T follicular helper cell (primary cell): ENCODE results near the gene PEX7.
"Not testable (repeated sequence)": the region's sequence is repeated elsewhere in the genome, so short reads cannot be mapped to it uniquely, and the experiment has no call there.

Experiments
- DNase-seq: peaks from one replicate; pipeline ENCODE4 v3.0.0-alpha.2; 2020; ENCODE audit warnings: low read depth

The PEX7 gene

DNA sequence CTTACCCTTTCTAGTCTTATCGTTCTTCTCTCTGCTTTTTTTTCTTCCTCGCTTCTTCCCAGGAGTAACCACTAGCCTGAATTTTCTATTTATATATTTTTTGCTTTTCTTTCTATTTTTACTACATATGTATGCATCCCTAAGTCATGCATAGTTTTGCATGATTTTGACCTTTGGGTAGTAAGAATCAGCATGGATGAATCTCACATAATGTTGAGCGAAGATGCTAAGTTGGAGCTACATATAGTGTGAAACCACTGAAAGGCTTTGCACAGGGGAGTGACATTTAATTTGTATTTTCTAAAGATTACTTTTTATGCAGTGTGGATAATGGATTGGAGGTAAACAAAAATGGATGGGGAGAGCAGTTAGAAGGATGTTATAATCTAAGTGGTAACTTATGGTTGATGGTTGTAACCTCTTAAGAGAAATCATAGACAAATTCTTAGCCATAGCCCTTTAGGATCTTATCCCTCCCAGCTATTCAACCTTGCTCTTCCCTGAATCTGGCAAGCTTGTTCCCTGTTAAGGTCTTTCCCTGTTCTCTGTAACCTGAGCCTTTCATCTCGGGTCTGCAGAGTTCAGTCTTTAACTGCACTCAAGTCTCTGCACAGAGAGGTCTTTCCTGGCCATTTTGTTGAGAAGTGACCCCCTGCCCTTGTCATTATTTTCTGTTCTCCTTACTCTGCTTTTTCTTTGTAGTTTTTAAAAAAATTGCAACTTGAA is 18.0 kb downstream of the PEX7 start:
- no peak for DNase-seq

DNA sequence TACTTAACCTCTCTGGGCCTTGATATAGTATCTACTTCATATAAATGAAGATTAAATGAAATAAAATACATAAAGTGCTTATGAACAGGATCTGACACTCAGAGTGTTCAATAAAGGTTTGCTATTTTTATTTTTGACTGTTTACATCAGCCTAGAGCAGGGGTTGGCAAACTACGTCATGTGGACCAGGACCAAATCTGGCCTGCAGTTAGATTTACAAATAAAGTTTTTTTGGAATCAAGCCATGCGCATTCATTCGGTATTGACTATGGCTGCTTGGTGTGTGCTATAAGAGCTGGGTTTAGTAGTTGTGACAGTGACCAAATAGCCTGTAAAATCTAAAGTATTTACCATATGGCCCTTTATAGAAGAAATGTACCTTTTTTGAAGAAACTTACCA is 20.8 kb downstream of the PEX7 start:
- no peak for DNase-seq

DNA sequence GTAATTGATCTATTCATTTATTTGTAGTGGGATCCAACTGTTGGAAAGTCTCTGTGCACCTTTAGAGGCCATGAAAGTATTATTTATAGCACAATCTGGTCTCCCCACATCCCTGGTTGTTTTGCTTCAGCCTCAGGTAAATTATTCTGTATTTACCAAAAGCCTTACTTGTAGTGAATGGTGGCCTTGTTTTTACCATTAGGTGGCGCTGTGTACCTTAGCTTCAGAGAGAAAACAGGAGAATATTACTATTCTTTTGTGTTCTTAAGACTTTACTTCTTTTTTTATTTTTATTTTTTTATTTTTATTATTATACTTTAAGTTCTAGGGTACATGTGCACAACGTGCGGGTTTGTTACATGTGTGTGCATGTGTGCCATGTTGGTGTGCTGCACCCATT is 23.7 kb downstream of the PEX7 start:
- no peak for DNase-seq

DNA sequence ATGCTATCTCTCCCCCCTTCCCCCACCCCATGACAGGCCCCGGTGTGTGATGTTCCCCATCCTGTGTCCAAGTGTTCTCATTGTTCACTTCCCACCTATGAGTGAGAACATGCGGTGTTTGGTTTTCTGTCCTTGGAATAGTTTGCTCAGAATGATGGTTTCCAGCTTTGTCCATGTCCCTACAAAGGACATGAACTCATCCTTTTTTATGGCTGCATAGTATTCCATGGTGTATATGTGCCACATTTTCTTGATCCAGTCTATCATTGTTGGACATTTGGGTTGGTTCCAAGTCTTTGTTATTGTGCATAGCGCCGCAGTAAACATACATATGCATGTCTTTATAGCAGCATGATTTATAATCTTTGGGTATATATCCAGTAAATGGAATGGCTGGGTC is 24.1 kb downstream of the PEX7 start:
- DNase-seq, result not testable (repeated sequence)

DNA sequence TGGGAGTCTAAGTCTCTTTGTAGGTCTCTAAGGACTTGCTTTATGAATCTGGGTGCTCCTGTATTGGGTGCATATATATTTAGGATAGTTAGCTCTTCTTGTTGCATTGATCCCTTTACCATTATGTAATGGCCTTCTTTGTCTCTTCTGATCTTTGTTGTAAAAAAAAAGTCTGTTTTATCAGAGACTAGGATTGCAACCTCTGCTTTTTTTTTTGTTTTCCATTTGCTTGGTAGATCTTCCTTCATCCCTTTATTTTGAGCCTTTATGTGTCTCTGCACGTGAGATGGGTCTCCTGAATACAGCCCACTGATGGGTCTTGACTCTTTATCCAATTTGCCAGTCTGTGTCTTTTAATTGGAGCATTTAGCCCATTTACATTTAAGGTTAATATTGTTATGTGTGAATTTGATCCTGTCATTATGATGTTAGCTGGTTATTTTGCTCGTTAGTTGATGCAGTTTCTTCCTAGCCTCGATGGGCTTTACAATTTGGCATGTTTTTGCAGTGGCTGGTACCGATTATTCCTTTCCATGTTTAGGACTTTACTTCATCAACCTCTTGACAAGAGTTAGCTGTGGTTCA is 27.7 kb downstream of the PEX7 start:
- DNase-seq, result not testable (repeated sequence)

DNA sequence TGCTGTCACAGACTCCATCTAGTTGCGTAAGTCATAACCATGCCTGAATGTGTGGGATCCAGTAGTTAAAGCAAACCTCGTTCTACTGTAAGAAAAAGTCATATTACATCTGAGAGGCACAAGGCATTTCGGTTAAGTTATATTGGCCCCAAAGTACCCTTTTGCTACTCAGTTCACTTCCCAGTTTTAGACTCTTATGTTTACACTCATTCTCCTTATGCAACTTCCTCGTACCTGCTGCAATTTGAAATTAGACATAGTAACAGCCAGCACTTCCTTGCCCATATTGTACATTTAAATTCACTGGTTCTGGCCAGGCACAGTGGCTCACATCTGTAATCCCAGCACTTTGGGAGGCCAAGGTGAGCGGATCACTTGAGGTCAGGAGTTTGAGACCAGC is 37.0 kb downstream of the PEX7 start:
- no peak for DNase-seq

DNA sequence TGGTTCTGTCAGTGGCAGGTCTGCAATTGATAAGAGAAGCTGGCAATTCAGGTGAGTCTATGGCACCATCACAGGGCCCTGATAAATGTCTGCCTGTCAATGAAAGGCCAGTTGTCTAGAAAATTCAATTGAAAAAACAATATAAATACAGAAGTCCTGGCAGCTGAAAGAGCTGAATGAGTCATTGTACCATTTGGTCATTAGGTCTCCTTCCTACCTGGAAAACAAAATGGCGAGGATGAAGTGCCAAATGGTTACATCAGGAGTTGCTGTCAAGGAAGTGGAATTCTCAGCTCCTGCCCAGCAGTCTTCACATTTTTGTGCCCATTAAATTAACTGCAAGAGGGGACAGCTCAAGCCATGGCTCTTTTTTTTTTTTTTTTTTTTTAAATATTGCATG is 37.7 kb downstream of the PEX7 start:
- no peak for DNase-seq

DNA sequence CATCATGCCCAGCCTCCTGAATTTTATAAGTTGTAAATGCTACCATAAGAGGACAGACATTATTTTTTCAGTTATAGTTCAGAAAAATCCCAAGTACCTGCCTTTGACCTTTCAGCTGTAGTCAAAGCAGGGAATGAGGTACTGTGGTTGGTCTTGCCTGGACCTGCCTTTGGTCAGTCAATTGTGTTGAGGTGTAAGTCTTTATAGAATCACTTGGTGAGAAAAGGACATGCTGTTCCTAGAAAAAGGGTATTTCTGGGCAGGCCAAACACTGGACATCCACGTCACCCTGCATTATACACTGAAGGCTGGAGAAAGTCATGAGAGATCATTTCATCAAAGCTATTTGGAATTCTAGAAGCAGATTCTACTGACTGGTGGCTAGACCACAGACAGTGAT is 40.3 kb downstream of the PEX7 start:
- no peak for DNase-seq

DNA sequence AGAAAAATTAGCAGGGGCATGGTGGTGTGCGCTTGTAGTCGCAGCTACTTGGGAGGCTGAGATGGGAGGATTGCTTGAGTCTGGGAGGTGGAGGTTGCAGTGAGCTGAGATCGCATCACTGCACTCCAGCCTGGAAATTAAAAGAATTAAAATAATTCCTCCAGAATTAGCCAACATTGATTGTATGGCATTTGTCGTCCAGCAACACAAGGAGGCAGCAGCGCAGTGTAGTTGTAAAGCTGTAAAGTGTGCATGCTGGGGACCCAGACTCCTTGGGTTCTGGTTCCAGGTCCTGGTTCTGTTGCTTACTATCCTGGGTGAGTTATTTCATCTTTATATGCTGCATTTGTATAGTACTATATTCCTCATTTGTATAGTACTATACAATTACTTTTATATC is 41.4 kb downstream of the PEX7 start:
- no peak for DNase-seq

DNA sequence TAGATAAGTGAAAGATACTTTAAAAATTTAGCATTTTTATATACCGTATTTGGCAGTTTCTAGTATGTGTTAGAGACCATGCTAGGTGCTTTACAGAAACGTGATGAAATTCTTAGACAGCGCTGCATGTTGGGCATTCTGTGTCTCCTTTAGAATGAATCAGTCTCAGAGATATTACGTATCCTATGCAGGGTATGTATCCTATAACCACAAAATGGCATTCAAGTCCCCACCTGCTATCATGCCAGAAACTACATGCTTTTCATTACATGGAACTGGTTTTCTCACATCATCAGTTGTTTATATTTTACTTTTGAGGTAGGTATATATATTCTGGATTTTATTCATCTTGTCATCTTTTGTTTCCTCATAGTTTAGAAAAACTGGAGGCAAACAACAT is 42.3 kb downstream of the PEX7 start:
- no peak for DNase-seq

DNA sequence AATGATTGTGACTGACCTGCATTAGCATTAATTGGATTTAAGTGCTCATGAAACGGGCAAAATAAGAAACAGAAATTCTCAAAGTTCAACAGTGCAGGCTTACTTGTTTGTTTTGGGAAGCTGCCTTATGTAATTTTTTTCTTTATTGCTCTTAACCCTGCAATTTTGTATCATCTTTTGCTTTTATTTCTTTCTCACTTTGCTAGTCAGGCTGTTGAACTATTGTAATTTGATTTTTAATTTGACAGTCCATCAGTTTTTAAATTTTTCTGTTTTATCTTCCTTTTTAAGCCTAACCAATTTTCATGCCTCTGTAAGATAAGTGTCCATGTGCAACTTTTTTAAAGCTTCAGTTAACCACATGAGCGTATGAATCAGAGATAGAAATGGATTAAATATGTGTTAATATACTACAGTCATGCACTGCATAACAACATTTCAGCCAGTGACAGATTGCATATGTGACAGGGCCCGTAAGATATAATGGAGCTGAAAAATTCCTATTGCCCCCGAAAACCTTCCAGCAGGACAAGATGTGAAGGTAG is 44.6 kb downstream of the PEX7 start:
- no peak for DNase-seq

DNA sequence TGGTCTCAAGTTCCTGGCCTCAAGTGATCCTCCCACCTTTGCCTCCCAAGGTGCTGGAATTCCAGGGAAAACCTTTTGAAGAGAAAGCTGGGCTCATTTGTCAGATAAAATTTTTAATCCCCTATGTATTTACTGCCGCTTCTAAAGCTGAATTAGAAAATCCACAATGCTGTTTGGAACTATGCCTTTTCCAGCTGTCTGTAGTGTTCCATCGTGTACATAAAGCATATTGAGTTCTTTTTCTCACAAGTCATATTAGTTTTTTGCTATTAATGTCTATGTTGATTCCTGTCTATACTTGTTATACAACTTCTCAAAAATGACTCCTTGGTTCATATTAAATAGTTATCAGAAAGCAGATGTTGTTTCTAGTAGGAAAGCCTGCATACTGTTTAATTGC is 47.1 kb downstream of the PEX7 start:
- DNase-seq, result no peak

DNA sequence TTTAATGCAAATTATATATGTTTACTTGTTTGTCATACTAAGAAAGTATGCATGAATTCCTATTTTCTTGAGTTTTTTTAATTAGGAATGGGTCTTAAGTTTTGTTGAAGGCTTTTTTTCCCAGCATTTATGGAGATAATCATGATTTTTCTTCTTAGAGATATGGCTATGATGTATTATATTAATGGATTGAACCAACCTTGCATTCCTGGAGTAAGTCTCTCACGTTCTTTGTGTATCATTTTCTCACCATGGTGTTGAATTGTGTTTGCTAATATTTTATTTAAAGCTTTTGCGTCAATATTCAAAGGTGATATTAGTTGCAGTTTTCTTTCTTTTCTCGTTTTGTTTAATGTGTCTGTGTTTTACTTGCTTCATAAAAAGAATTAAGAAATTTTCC is 51.4 kb downstream of the PEX7 start:
- DNase-seq, result no peak

DNA sequence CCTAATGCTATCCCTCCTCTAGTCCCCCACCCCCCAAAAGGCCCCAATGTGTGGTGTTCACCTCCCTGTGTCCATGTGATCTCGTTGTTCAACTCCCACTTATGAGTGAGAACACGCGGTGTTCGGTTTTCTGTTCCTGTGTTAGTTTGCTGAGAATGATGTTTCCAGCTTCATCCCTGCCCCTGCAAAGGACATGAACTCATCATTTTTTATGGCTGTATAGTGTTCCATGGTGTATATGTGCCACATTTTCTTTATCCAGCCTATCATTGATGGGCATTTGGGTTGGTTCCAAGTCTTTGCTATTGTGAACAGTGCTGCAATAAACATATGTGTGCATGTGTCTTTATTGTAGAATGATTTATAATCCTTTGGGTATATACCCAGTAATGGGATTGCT is 54.1 kb downstream of the PEX7 start:
- not testable (repeated sequence) for DNase-seq

DNA sequence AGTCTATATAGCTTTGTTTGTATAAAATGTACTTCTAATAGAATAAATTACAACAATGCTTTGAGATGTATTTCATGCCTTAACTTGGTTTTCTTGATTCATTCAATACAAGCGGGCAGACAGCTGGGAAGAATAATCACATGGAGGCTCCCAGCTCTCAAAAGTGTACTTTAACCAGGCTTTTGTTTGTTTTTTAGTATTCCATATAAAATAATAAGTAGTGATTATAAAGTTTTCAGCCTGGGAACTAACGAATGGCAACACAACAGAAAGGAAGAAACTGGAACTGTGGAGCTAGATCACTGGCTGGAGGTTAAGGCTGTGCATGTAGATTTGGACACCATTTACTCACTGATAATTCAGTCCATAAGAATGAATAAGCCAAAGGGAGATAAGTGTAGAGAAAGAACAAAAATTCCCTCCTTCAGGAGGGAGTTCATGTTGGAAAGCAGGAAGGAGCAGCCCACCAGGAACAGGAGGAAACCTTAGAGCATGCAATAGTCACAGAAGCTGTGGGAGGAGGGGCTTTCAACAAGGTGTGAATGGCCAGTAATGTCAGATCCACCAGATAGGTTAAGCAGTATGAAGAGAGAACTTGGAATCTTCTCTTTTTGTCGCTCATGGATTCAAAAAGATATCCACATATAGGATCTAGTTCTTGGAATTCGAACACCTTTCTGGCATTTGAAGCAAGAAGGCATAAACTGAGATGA is 58.5 kb downstream of the PEX7 start:
- no peak for DNase-seq

DNA sequence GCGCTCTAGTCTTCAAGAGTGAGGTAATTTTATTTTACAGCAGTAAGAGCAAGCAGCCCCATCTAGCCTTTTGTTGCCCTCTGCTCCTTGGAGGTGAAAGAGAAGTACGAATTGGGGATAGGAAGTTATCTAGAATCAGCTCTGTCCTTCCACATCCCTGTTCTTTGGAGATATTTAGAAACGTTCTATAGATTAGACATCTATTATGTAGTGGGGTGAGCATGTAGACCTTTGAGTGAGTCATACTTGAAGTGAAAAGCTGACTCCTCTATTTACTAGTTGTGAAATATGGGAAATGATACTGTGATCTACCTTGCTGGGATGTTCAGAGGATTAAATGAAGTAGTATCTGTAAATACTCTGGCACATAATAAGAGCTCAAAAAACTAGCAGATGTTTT is 63.7 kb downstream of the PEX7 start:
- no peak for DNase-seq

DNA sequence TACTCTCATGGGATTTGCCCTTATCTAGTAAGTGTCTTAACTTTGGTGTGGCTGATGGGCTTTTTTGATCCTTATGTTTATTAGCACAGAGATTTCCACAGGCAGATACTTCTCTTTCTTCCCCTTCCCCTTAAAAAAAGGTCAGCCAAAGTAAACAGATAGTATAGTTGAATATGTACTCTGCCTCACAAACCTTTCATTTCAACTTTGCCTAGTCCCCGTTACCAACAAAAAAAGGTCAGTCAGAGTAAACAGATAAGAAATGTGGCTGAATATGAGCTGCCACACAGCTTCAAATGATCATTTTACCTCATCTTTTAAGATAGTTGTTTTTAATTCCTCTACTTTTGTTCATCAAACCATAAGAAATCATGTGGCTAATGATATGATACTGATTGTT is 65.6 kb downstream of the PEX7 start:
- no peak for DNase-seq

DNA sequence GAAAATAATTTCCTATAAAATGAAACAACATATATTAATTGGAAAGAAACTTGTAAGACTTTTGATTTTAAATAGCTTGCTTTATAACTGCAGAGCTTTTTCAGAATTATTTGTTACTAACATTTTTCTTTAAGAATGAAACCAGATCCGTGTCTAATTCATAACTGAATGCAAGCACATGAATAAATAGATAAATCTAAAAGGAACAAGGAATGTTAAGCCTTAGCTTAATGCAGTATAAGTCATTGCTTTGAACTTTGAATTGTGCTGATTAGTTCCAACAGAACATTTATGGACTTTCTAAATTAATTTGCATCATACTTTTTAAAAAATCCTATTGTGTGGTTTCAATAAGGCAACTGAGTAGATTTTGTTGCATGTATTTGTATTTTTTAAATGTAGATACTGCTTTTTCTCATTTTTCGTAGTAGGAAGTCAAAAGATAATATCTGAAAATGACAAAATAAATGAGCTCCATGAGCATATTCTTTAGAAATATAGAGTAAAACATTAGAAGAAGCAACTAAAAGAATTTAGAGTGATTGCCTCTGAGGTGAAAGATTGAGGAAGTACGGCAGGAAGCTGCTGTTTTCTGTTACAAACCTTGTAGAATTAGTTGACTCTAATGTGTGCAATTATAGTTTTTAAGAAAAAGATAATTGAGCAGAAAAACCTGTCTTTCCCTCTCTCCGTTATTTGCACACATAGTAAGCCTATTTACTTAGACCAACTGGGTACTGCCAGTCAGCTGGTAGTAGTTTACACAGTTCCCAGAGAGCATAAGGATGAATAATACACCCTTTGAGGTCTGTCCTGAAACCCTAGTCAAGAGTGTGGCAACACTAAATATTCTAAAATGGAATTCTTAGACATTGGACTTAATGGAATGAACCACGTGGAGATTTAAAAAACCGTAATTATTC is 67.1 kb downstream of the PEX7 start:
- no peak for DNase-seq

DNA sequence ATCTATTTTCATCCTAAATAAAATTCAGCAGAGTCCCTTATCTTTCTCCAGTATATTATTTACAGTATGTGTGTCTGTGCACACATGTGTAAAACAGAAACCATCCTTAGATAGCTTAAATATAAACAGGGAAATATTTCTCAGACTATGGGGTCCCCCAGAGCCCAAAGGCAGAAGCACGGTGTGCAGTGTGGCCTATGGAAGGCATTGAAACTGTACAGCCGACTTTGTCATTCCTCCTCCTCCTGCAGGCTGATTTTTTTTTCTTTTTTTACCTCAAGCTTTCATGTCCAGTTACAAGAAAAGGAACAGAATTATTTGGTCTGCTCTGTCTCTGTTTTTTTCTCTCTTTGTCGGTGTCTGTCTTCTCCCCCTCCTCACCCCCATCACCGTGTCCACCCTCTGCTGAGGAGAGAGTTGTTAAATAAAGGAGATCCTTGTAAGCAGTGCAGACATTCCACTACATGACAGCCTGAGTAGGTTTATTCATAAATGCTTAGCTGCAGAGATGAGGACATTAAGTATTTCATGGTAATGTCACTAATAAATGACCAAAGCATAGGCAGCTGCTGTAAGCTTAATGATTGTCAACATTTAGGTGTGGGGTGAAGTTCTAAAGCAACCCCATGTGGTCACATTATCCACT is 67.9 kb downstream of the PEX7 start:
- DNase-seq, result no peak

DNA sequence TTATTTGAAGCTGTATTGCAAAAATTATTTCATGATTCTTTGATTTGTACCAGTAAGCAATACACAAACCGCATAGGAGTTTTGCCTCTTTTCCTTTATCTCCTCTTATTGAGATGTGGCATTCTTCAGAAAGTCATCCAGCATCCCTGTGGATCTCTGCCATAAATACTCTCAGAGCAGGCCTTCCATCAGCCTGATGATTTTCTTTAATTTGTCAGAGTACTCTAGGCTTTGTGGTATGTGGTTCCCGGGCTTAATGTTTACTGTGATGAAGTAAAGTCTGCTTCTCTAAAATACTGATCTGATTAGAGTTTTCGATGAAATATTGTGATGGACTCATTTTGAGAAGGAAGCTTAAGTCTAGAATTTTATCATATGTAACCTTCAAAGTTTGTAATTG is 68.6 kb downstream of the PEX7 start:
- DNase-seq, result no peak

DNA sequence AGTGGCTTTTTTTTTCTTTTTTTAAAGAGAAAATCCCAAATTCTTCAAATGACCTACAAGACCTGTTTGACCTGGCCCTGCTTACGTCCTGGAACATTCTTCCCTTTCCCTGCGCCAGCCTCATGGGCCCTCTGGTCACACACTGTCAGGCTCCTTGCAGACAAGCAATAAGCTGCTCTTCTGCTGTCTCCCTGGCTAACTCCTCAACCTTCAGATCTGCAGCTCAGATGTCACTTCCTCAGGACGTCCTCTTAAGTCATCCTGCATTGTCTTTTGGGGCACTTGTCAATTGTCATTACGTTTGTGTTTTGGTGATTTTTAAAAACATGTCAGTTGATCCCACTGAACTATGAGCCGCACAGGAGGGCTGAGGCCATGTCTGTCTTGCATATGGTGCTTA is 70.8 kb downstream of the PEX7 start:
- no peak for DNase-seq

DNA sequence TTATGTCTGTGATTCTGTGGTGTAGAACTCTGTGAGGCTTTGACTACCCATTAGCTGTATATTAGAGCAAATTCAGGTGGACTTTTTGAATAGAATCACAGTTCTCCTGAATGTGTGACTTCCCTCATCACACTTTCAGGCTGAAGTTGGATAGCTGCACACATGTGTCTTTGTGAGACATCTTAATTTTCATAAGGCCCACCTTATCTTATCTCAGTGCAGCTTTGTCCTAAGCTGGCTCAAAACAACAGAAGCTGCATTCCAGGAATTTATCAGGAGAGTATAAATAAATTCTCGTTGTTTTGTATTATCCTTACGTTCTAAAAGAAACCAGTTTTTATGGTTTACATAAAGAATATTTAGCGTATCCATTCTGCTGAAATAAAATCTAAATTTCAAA is 73.5 kb downstream of the PEX7 start:
- DNase-seq, result no peak
